Tibial nerve (tissue), 4 donors: ENCODE results near the gene YIPF5.

Source experiments
- EP300 ChIP-seq, 2 donors: sonication (generic); formaldehyde crosslinking; IDR thresholded peaks; one replicate each; pipeline ENCODE4 v1.6.1; 2017; ENCODE audit warnings: antibody characterized with exemption in 2 of 2, mild to moderate bottlenecking in 1 of 2
- POLR2A ChIP-seq, 2 donors: fragments of 450-650 bp; IDR thresholded peaks; one replicate each; pipeline ENCODE4 v1.6.1; 2017; ENCODE audit warnings: antibody characterized with exemption in 2 of 2, mild to moderate bottlenecking in 2 of 2, moderate library complexity in 2 of 2
- TF ChIP-seq, protein P1 (sequence below), 5 experiments: fragments of 200-600 bp in 3 of 5; fragments of 450-650 bp in 2 of 5; sonication (generic) in 3 of 5; IDR thresholded peaks; one replicate each; pipeline ENCODE4 v1.5.1; 2016 to 2019; ENCODE audit warnings: antibody characterized with exemption in 5 of 5, mild to moderate bottlenecking in 3 of 5, moderate library complexity in 2 of 5

DNA sequence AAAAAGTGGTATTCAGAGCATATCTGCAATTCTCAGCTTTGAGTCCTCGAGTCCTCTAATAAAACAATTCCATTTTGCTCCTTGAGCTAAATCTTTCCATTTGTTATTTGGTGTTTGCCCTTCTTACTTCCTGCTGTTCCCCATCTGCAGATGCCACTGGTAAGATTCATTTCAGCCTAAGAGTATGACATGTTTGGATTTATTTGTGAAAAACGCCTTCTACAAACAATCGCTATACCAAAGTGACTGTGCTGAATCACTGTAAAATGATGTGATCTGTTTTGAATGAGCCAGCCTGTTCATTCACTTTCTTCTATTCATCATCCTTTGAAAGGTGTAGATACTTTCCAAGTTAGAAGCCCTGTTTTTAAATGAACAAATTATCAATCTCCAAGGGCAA, 27.9 kb upstream of the YIPF5 start:
- TF ChIP-seq, protein P1, sequence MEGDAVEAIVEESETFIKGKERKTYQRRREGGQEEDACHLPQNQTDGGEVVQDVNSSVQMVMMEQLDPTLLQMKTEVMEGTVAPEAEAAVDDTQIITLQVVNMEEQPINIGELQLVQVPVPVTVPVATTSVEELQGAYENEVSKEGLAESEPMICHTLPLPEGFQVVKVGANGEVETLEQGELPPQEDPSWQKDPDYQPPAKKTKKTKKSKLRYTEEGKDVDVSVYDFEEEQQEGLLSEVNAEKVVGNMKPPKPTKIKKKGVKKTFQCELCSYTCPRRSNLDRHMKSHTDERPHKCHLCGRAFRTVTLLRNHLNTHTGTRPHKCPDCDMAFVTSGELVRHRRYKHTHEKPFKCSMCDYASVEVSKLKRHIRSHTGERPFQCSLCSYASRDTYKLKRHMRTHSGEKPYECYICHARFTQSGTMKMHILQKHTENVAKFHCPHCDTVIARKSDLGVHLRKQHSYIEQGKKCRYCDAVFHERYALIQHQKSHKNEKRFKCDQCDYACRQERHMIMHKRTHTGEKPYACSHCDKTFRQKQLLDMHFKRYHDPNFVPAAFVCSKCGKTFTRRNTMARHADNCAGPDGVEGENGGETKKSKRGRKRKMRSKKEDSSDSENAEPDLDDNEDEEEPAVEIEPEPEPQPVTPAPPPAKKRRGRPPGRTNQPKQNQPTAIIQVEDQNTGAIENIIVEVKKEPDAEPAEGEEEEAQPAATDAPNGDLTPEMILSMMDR (IDR thresholded peaks at IDR 0.05) = no peak
- no peak for TF ChIP-seq POLR2A (IDR thresholded peaks at IDR 0.05)
- TF ChIP-seq EP300 (IDR thresholded peaks at IDR 0.05) = no peak
